HepG2 (cell line): ENCODE measurements around the gene ELAPOR1. TPM values are rescaled to one million over a fixed set of nuclear protein-coding genes. Genes with fewer than 3 reads are reported as not detected.
A peak's percentile ranks its signal among the peaks of the same experiment; 100 is the strongest.

Experiments
- ATAC-seq: fragments of 200-7000 bp; cut with Tn5 transposase; 3 replicates; pipeline ENCODE4 v1.9.1; 2020; ENCODE audit warnings: mild to moderate bottlenecking, moderate library complexity
- BruUV-seq: library from RNA; stranded (reverse); fragments of 400-500 nt; replicated peaks from 2 replicates; lab custom pipeline; 2021; lab: Mats Ljungman, UMichigan
- CTCF ChIA-PET: fragments of 300-600 bp; formaldehyde crosslinking; extraction: SDS; loops from one replicate; lab custom pipeline; 2021; ENCODE audit warnings: low total read pairs, inconsistent platforms, low intra/inter-chr PET ratio; lab: Yijun Ruan, JAX
- POLR2A ChIA-PET: fragments of 350-600 bp; sonication (Branson Sonifier 250); formaldehyde crosslinking; loops from one replicate; lab custom pipeline; 2020; ENCODE audit warnings: antibody characterized with exemption, inconsistent platforms; lab: Yijun Ruan, JAX
- DNase-seq: peaks from one replicate; pipeline ENCODE4 v3.0.0-alpha.2; 2015; ENCODE audit warnings: low spot score
- FAIRE-seq: peaks from 3 replicates; lab custom pipeline; 2011; peaks lifted over from hg19 to GRCh38; lab: Jason Lieb, UNC
- H2AFZ ChIP-seq: one replicate; pipeline ENCODE4 v1.6.1; 2011; ENCODE audit warnings: low read length, inconsistent platforms
- H3K27ac ChIP-seq: fragments of 300-600 bp; 3 replicates; pipeline ENCODE4 v1.8.0; 2011; ENCODE audit warnings: mixed run types, mild to moderate bottlenecking, mixed read lengths, low read length, inconsistent platforms; ENCODE audit not compliant: insufficient read depth; ENCODE audit errors: extremely low read length
- H3K27me3 ChIP-seq, 2 experiments: fragments of 200-600 bp in 1 of 2; 2 replicates in 1 of 2; 3 replicates in 1 of 2; pipeline versions ENCODE4 v1.6.0 to v1.8.0; 2011; ENCODE audit warnings: low read length in 2 of 2, mild to moderate bottlenecking in 2 of 2, moderate library complexity in 2 of 2, inconsistent platforms in 1 of 2; ENCODE audit not compliant: insufficient read depth in 2 of 2, control insufficient read depth in 1 of 2
- H3K36me3 ChIP-seq, 2 experiments: fragments of 200-600 bp in 1 of 2; replicated peaks in 1 of 2; 2 replicates in 1 of 2; 3 replicates in 1 of 2; pipeline versions ENCODE4 v1.5.1 to v1.8.0; 2011; ENCODE audit warnings: low read length in 2 of 2, inconsistent platforms in 1 of 2; ENCODE audit not compliant: insufficient read depth in 2 of 2, control insufficient read depth in 1 of 2
- H3K4me1 ChIP-seq: 2 replicates; pipeline ENCODE4 v1.5.1; 2012; ENCODE audit warnings: low read length, inconsistent platforms; ENCODE audit not compliant: insufficient read depth
- H3K4me2 ChIP-seq: 2 replicates; pipeline ENCODE4 v1.6.0; 2011; ENCODE audit warnings: low read depth, low read length, inconsistent platforms
- H3K4me3 ChIP-seq, 3 experiments: fragments of 200-600 bp in 1 of 3; sonication (generic), shearing (Covaris generic) in 1 of 3; replicated peaks in 1 of 3; 2 replicates each; pipeline ENCODE4 v1.5.1; 2011 to 2016; ENCODE audit warnings: low read length in 3 of 3, inconsistent platforms in 2 of 3, low read depth in 2 of 3, mild to moderate bottlenecking in 2 of 3, control low read depth in 1 of 3, mixed read lengths in 1 of 3; ENCODE audit not compliant: insufficient read depth in 1 of 3
- H3K79me2 ChIP-seq: one replicate; pipeline ENCODE4 v1.6.1; 2011; ENCODE audit warnings: low read length, inconsistent platforms; ENCODE audit not compliant: insufficient read depth
- H3K9ac ChIP-seq: 2 replicates; pipeline ENCODE4 v1.6.0; 2011; ENCODE audit warnings: mild to moderate bottlenecking, low read depth, low read length, inconsistent platforms; ENCODE audit not compliant: insufficient read depth
- H3K9me3 ChIP-seq: 2 replicates; pipeline ENCODE4 v1.5.1; 2012; ENCODE audit warnings: mild to moderate bottlenecking, low read length
- H4K20me1 ChIP-seq: 2 replicates; pipeline ENCODE4 v1.6.0; 2011; ENCODE audit warnings: inconsistent platforms, mild to moderate bottlenecking, low read length, moderate library complexity; ENCODE audit not compliant: insufficient read depth
- CENPT ChIP-seq: sonication (generic); formaldehyde crosslinking; IDR thresholded peaks from 2 replicates; pipeline ENCODE4 v1.8.0; 2022; ENCODE audit warnings: low read depth, mild to moderate bottlenecking, moderate library complexity, missing genetic modification reagents
- ETV5 ChIP-seq: IDR thresholded peaks from 2 replicates; pipeline ENCODE4 v1.6.1; 2018; ENCODE audit warnings: missing biosample characterization, missing genetic modification reagents, inconsistent platforms, borderline replicate concordance
- FOXJ3 ChIP-seq: sonication (generic); formaldehyde crosslinking; IDR thresholded peaks from 2 replicates; pipeline ENCODE4 v1.4.0; 2020; ENCODE audit warnings: missing genetic modification reagents, mild to moderate bottlenecking, borderline replicate concordance
- HDAC6 ChIP-seq: fragments of 200-600 bp; sonication (generic); IDR thresholded peaks from 2 replicates; pipeline ENCODE4 v1.7.0; 2017; ENCODE audit warnings: mild to moderate bottlenecking, antibody characterized with exemption, low read length, low read depth
- HHEX ChIP-seq: IDR thresholded peaks from 2 replicates; pipeline ENCODE4 v1.6.1; 2016; ENCODE audit warnings: control low read depth
- KMT2A ChIP-seq: sonication (generic); formaldehyde crosslinking; IDR thresholded peaks from 2 replicates; pipeline ENCODE4 v1.4.0; 2020; ENCODE audit warnings: missing genetic modification reagents
- MIER2 ChIP-seq: IDR thresholded peaks from 2 replicates; pipeline ENCODE4 v1.6.1; 2016; ENCODE audit warnings: missing biosample characterization, missing genetic modification reagents
- MTF1 ChIP-seq: sonication (generic); formaldehyde crosslinking; IDR thresholded peaks from 2 replicates; pipeline ENCODE4 v1.5.0; 2020; ENCODE audit warnings: missing genetic modification reagents
- NR2F6 ChIP-seq, 2 experiments: IDR thresholded peaks; 2 replicates each; pipeline ENCODE4 v1.6.1; 2016; ENCODE audit warnings: antibody characterized with exemption in 1 of 2, mild to moderate bottlenecking in 1 of 2
- ZNF432 ChIP-seq: sonication (generic); formaldehyde crosslinking; IDR thresholded peaks from 2 replicates; pipeline ENCODE4 v1.5.0; 2020; ENCODE audit warnings: missing genetic modification reagents, mild to moderate bottlenecking, borderline replicate concordance
- ZNF83 ChIP-seq: sonication (generic); formaldehyde crosslinking; IDR thresholded peaks from 2 replicates; pipeline ENCODE4 v1.4.0; 2020; ENCODE audit warnings: missing genetic modification reagents, mild to moderate bottlenecking, borderline replicate concordance
- WGBS: methylation state at CpG from one replicate; pipeline ENCODE4 v1.1.6; 2017; ENCODE audit warnings: low lambda C conversion rate; 5-methylcytosine and 5-hydroxymethylcytosine counted together
- in situ Hi-C: cut with HindIII; loops from 2 replicates; pipeline ENCODE4 v1.10.0; 2017; ENCODE audit warnings: low pct_unique_long_range_greater_than_20kb; ENCODE audit not compliant: extremely low pct_ligation_motif_present
- intact Hi-C: fragments of 100-400 bp; cut with micrococcal nuclease; formaldehyde crosslinking; loops from one replicate; pipeline ENCODE4 v1.10.0; 2022; ENCODE audit not compliant: unreplicated experiment
- polyA plus RNA-seq, 8 experiments: library from polyadenylated mRNA; depleted of rRNA in 3 of 8; stranded (reverse) in 7 of 8; unstranded in 1 of 8; fragments of >200 nt; fragmentation: Illumina TruSeq in 4 of 8; extraction: Trizol in 4 of 8; gene quantifications; 2 replicates each; pipeline versions ENCODE4 v1.2.1 to v1.2.3, GENCODE V29; 2011 to 2016; ENCODE audit warnings: low read depth in 4 of 8, missing spikeins in 1 of 8, mixed read lengths in 1 of 8; ENCODE audit not compliant: insufficient read depth in 1 of 8
- total RNA-seq, 5 experiments: library from RNA; depleted of rRNA; stranded (reverse); fragments of >200 nt; fragmentation: Illumina TruSeq; extraction: Trizol; gene quantifications; 2 replicates each; pipeline ENCODE4 v1.2.3, GENCODE V29; 2016; ENCODE audit warnings: low read depth in 1 of 5

Gene ELAPOR1
- total and polyA plus RNA-seq, 2 of the 13 experiments (the other 11 are each of a cell fraction or from before 2014, with no cell fraction given) = 0.13 to 0.20 TPM

- TF ChIP-seq CENPT (CRISPR knock-in tag) = no peak
- no peak for TF ChIP-seq MTF1 (CRISPR knock-in tag)
- TF ChIP-seq FOXJ3 (CRISPR knock-in tag) = no peak
- no peak for TF ChIP-seq ZNF83 (CRISPR knock-in tag)
- no peak for TF ChIP-seq NR2F6 (IDR thresholded peaks at IDR 0.05)
- TF ChIP-seq NR2F6 (CRISPR knock-in tag; IDR thresholded peaks at IDR 0.05) = no peak
Observed at GRCh38 chr1:109137958-109138357, 24.0 kb downstream of the ELAPOR1 start (continued).

- WGBS = 21% methylated on average over 2 of the region's 3 CpGs
- no peak overlapping the region for H3K9ac ChIP-seq
- peaks cover 57% of the 10 kb centered on the region for H3K4me1 ChIP-seq
- H3K27ac ChIP-seq = peak overlapping the region; percentile 35
- intact Hi-C loops (no loop called here), in situ Hi-C loops (no loop called here)
- H3K9me3 ChIP-seq = no peaks in the 10 kb centered on the region
- POLR2A ChIA-PET = interaction anchor here (1.0 kb wide), 1 partner anchor 43 kb away, joined by 3 read pairs; no protein-coding TSS in a partner anchor
- ATAC-seq = no peak
- BruUV-seq = no TSS peak
- TF ChIP-seq MIER2 = no peak
- TF ChIP-seq HHEX = no peak
- no peak for TF ChIP-seq ZNF432 (CRISPR knock-in tag)
- TF ChIP-seq ETV5 (CRISPR knock-in tag) = no peak
- no peak for TF ChIP-seq KMT2A (CRISPR knock-in tag)
- TF ChIP-seq HDAC6 = no peak
- TF ChIP-seq, all 625 proteins: peak for 0
- no peaks in the 10 kb centered on the region for H3K79me2 ChIP-seq
- H3K36me3 ChIP-seq = no peaks in the 10 kb centered on the region
- H4K20me1 ChIP-seq = no peaks in the 10 kb centered on the region
- no peak overlapping the region for H3K4me3 ChIP-seq
- FAIRE-seq (no peak), DNase-seq (no peak)
- H3K4me2 ChIP-seq = peak overlapping the region; percentile 30
- CTCF ChIA-PET = no interaction called here
- H2AFZ ChIP-seq = no peak overlapping the region
- no peaks in the 10 kb centered on the region for H3K27me3 ChIP-seq
Observed at GRCh38 chr1:109138358-109138757, 24.4 kb downstream of the ELAPOR1 start.
